IMR-90 (cell line): ENCODE results near the gene ZSWIM8. TPM values are rescaled to one million over a fixed set of nuclear protein-coding genes. Genes with fewer than 3 reads are reported as not detected.

Source experiments
- ATAC-seq: fragments of 200-7000 bp; cut with Tn5 transposase; 2 replicates; pipeline ENCODE4 v1.9.1; 2020; ENCODE audit warnings: low read depth, mild to moderate bottlenecking, moderate library complexity
- BruUV-seq: library from RNA; stranded (reverse); fragments of 400-500 nt; replicated peaks from 2 replicates; lab custom pipeline; 2021; lab: Mats Ljungman, UMichigan
- CTCF ChIA-PET: fragments of 300-600 bp; formaldehyde crosslinking; extraction: SDS; loops from one replicate; lab custom pipeline; 2021; ENCODE audit warnings: antibody characterized with exemption; lab: Yijun Ruan, JAX
- POLR2A ChIA-PET: fragments of 300-600 bp; sonication (Branson Sonifier 250); formaldehyde crosslinking; loops from one replicate; lab custom pipeline; 2022; ENCODE audit warnings: antibody characterized with exemption; ENCODE audit not compliant: unreplicated experiment; lab: Charles Lee
- DNase-seq: peaks from one replicate; pipeline ENCODE4 v3.0.0; 2013
- H2AFZ ChIP-seq: replicated peaks from 2 replicates; pipeline ENCODE3; 2013; ENCODE audit warnings: low read length, mild to moderate bottlenecking; ENCODE audit not compliant: poor library complexity
- H2AK5ac ChIP-seq: 2 replicates; pipeline ENCODE4 v1.6.1; 2013; ENCODE audit warnings: low read depth, low read length, inconsistent platforms
- H2AK9ac ChIP-seq: replicated peaks from 2 replicates; pipeline ENCODE3; 2013; ENCODE audit warnings: mild to moderate bottlenecking, low read depth, low read length, moderate library complexity; ENCODE audit not compliant: poor library complexity
- H2BK120ac ChIP-seq: 2 replicates; pipeline ENCODE4 v1.6.1; 2013; ENCODE audit warnings: low read depth, low read length, inconsistent platforms
- H2BK15ac ChIP-seq: 3 replicates; pipeline ENCODE4 v1.6.1; 2013; ENCODE audit warnings: low read depth, low read length, inconsistent platforms
- H2BK20ac ChIP-seq: 2 replicates; pipeline ENCODE4 v1.6.1; 2013; ENCODE audit warnings: low read depth, mild to moderate bottlenecking, inconsistent platforms, low read length, moderate library complexity
- H2BK5ac ChIP-seq: 2 replicates; pipeline ENCODE4 v1.6.1; 2013; ENCODE audit warnings: mild to moderate bottlenecking, low read depth, low read length, inconsistent platforms; ENCODE audit not compliant: poor library complexity, severe bottlenecking
- H3K14ac ChIP-seq: replicated peaks from 2 replicates; pipeline ENCODE4 v1.6.1; 2013; ENCODE audit warnings: low read depth, low read length, inconsistent platforms
- H3K18ac ChIP-seq: 2 replicates; pipeline ENCODE4 v1.6.1; 2013; ENCODE audit warnings: low read depth, low read length, control low read depth
- H3K23ac ChIP-seq: 2 replicates; pipeline ENCODE4 v1.6.1; 2013; ENCODE audit warnings: low read depth, low read length, inconsistent platforms
- H3K27ac ChIP-seq: 2 replicates; pipeline ENCODE4 v1.5.1; 2013; ENCODE audit warnings: mild to moderate bottlenecking, control low read depth, low read length; ENCODE audit not compliant: insufficient read depth
- H3K27me3 ChIP-seq: 2 replicates; pipeline ENCODE4 v1.6.1; 2013; ENCODE audit warnings: low read length; ENCODE audit not compliant: control insufficient read depth, insufficient read depth
- H3K36me3 ChIP-seq: 2 replicates; pipeline ENCODE4 v1.6.1; 2013; ENCODE audit warnings: low read length, mixed read lengths; ENCODE audit not compliant: control insufficient read depth, insufficient read depth
- H3K4ac ChIP-seq: 2 replicates; pipeline ENCODE4 v1.6.1; 2013; ENCODE audit warnings: low read depth, low read length, inconsistent platforms
- H3K4me1 ChIP-seq: 2 replicates; pipeline ENCODE4 v1.6.1; 2013; ENCODE audit warnings: low read length, mixed read lengths; ENCODE audit not compliant: control insufficient read depth, insufficient read depth
- H3K4me2 ChIP-seq: 2 replicates; pipeline ENCODE4 v1.6.1; 2013; ENCODE audit warnings: low read depth, mild to moderate bottlenecking, control low read depth, low read length, moderate library complexity
- H3K4me3 ChIP-seq: 2 replicates; pipeline ENCODE4 v1.5.1; 2013; ENCODE audit warnings: low read depth, mild to moderate bottlenecking, control low read depth, low read length, moderate library complexity; ENCODE audit not compliant: insufficient read depth
- H3K56ac ChIP-seq: 2 replicates; pipeline ENCODE4 v1.6.1; 2013; ENCODE audit warnings: low read length, inconsistent platforms; ENCODE audit not compliant: insufficient read depth; ENCODE audit errors: extremely low read depth
- H3K79me1 ChIP-seq, 2 experiments: 2 replicates each; pipeline ENCODE4 v1.6.1; 2013; ENCODE audit warnings: low read length in 2 of 2, inconsistent platforms in 1 of 2, low read depth in 1 of 2
- H3K9ac ChIP-seq: 2 replicates; pipeline ENCODE4 v1.6.1; 2013; ENCODE audit warnings: low read depth, low read length, control low read depth
- H3K9me1 ChIP-seq: 2 replicates; pipeline ENCODE4 v1.6.1; 2013; ENCODE audit warnings: low read length, inconsistent platforms; ENCODE audit not compliant: insufficient read depth
- H3K9me3 ChIP-seq: 2 replicates; pipeline ENCODE4 v1.6.1; 2013; ENCODE audit warnings: low read length; ENCODE audit not compliant: control insufficient read depth, insufficient read depth
- H4K20me1 ChIP-seq: 2 replicates; pipeline ENCODE4 v1.6.1; 2013; ENCODE audit warnings: low read length, inconsistent platforms; ENCODE audit not compliant: insufficient read depth
- H4K5ac ChIP-seq: 2 replicates; pipeline ENCODE4 v1.6.1; 2013; ENCODE audit warnings: mild to moderate bottlenecking, low read depth, low read length, control low read depth
- H4K8ac ChIP-seq, 2 experiments: 2 replicates each; pipeline ENCODE4 v1.6.1; 2013; ENCODE audit warnings: low read depth in 2 of 2, low read length in 2 of 2, control low read depth in 1 of 2, inconsistent platforms in 1 of 2
- H4K91ac ChIP-seq: 2 replicates; pipeline ENCODE4 v1.6.1; 2013; ENCODE audit warnings: low read depth, low read length, inconsistent platforms; ENCODE audit not compliant: insufficient read depth
- BHLHE40 ChIP-seq: fragments of 150-350 bp; IDR thresholded peaks from 2 replicates; pipeline ENCODE4 v1.6.1; 2016; ENCODE audit warnings: mild to moderate bottlenecking, low read depth, low read length
- CEBPB ChIP-seq: IDR thresholded peaks from 2 replicates; pipeline ENCODE4 v1.6.1; 2012; ENCODE audit warnings: low read depth, low read length, improper control_type of control experiment
- CHD1 ChIP-seq: IDR thresholded peaks from 2 replicates; pipeline ENCODE4 v1.6.1; 2012; ENCODE audit warnings: low read depth, low read length, improper control_type of control experiment
- MAFK ChIP-seq: IDR thresholded peaks from 2 replicates; pipeline ENCODE4 v1.6.1; 2012; ENCODE audit warnings: low read depth, low read length, improper control_type of control experiment
- MXI1 ChIP-seq: IDR thresholded peaks from 2 replicates; pipeline ENCODE4 v1.6.1; 2012; ENCODE audit warnings: low read depth, mild to moderate bottlenecking, low read length, moderate library complexity, borderline replicate concordance
- NFE2L2 ChIP-seq: fragments of 150-350 bp; IDR thresholded peaks from 2 replicates; pipeline ENCODE4 v1.6.1; 2016; ENCODE audit warnings: low read depth, mild to moderate bottlenecking, low read length
- POLR2A ChIP-seq: IDR thresholded peaks from 2 replicates; pipeline ENCODE4 v1.6.1; 2012; ENCODE audit warnings: mild to moderate bottlenecking, low read depth, low read length
- RCOR1 ChIP-seq: IDR thresholded peaks from 2 replicates; pipeline ENCODE4 v1.6.1; 2012; ENCODE audit warnings: mild to moderate bottlenecking, low read length, improper control_type of control experiment; ENCODE audit not compliant: insufficient replicate concordance
- RFX5 ChIP-seq: IDR thresholded peaks from 2 replicates; pipeline ENCODE4 v1.8.0; 2012; ENCODE audit warnings: low read depth, mild to moderate bottlenecking, low read length, moderate library complexity
- SMC3 ChIP-seq: fragments of 150-350 bp; IDR thresholded peaks from 2 replicates; pipeline ENCODE4 v1.6.1; 2016; ENCODE audit warnings: low read depth, mild to moderate bottlenecking, antibody characterized with exemption, low read length, moderate library complexity
- WGBS, 2 experiments: methylation state at CpG; one replicate each; pipeline versions ENCODE4 v1.1.5 to v1.1.7; 2013; ENCODE audit warnings: missing lambda C conversion rate in 2 of 2; ENCODE audit not compliant: insufficient read length in 1 of 2; ENCODE audit errors: extremely low coverage in 2 of 2; 5-methylcytosine and 5-hydroxymethylcytosine counted together
- dilution Hi-C: fragments of 300-500 bp; cut with HindIII; formaldehyde crosslinking; loops from one replicate; pipeline ENCODE4 v1.14.3; 2018; ENCODE audit warnings: low sequenced_read_pairs; ENCODE audit not compliant: unreplicated experiment
- in situ Hi-C: fragments of 300-500 bp; cut with MboI; formaldehyde crosslinking; loops from 3 replicates; pipeline ENCODE4 v1.14.3; 2019; ENCODE audit warnings: low sequenced_read_pairs, inconsistent platforms, mixed read lengths
- intact Hi-C: fragments of 100-400 bp; cut with micrococcal nuclease; formaldehyde crosslinking; loops from 2 replicates; pipeline ENCODE4 v1.10.0; 2022
- polyA plus RNA-seq, 3 experiments: library from polyadenylated mRNA; depleted of rRNA; stranded (reverse); fragments of >200 nt; gene quantifications; 2 replicates each; pipeline ENCODE4 v1.2.3, GENCODE V29; 2012; ENCODE audit warnings: low replicate concordance in 1 of 3
- total RNA-seq: library from RNA; depleted of rRNA; stranded (reverse); fragments of >200 nt; gene quantifications from 2 replicates; pipeline ENCODE4 v1.2.3, GENCODE V29; 2012
- TF ChIP-seq, protein P1 (sequence below): conservative IDR thresholded peaks from 2 replicates; pipeline ENCODE4 v1.5.1; 2012; ENCODE audit warnings: mild to moderate bottlenecking, low read depth, low read length, improper control_type of control experiment
- TF ChIP-seq, protein P2 (sequence below): fragments of 150-350 bp; IDR thresholded peaks from 2 replicates; pipeline ENCODE4 v1.6.1; 2016; ENCODE audit warnings: low read depth, mild to moderate bottlenecking, low read length, moderate library complexity, borderline replicate concordance
- TF ChIP-seq, protein P3 (sequence below): fragments of 150-350 bp; IDR thresholded peaks from 2 replicates; pipeline ENCODE4 v1.6.1; 2017; ENCODE audit warnings: mild to moderate bottlenecking, antibody characterized with exemption, low read length, low read depth

Gene ZSWIM8
- total and polyA plus RNA-seq, 2 of the 4 experiments (the other 2 are of a cell fraction) = 16.8 to 103 TPM

DNA sequence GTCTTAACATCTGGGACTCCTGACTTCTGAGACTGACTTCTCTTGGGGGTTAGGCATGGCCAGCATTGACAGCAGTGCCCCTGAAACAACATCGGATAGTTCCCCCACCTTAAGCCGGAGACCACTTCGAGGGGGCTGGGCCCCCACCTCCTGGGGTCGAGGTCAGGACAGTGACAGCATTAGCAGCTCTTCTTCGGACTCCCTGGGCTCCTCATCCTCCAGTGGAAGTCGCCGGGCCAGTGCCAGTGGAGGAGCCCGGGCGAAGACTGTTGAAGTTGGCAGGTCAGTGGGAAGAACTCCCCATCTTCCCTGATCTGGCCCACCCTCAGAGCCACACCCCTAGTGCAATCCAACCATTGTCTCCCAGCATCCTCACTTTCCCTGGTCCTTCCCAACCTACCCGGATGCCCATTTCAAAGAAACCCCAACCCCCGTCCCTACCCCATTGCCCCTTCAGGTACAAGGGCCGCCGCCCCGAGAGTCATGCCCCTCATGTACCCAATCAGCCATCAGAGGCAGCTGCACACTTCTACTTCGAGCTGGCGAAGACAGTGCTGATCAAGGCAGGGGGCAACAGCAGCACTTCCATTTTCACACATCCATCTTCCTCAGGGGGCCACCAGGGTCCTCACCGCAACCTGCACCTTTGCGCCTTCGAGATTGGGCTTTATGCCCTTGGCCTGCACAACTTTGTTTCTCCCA is 12.1 kb downstream of the ZSWIM8 start:
- no peaks in the 10 kb centered on the region for H3K27me3 ChIP-seq
- H3K4me2 ChIP-seq = no peak overlapping the region
- H2AK9ac ChIP-seq = no peak overlapping the region
- no peak overlapping the region for H3K4me3 ChIP-seq
- no peak overlapping the region for H2BK15ac ChIP-seq
- no peak overlapping the region for H2AFZ ChIP-seq
- ChIA-PET CTCF (no interaction called here), POLR2A (no interaction called here)
- no TSS peak for BruUV-seq
- H3K9me3 ChIP-seq = no peaks in the 10 kb centered on the region
- no peak overlapping the region for H2BK20ac ChIP-seq
- no peak overlapping the region for H3K4ac ChIP-seq
- ATAC-seq (no peak), DNase-seq (no peak)
- H3K9me1 ChIP-seq = 0 out of 2 replicates have a peak, but pooled peaks cover 7% of the 10 kb centered on the region
- no peak overlapping the region for H4K5ac ChIP-seq
- no peaks in the 10 kb centered on the region for H3K4me1 ChIP-seq
- H3K36me3 ChIP-seq = peaks cover 88% of the 10 kb centered on the region
- intact Hi-C loops (no loop called here), dilution Hi-C loops (no loop called here), in situ Hi-C loops (no loop called here)
- TF ChIP-seq, protein P1, sequence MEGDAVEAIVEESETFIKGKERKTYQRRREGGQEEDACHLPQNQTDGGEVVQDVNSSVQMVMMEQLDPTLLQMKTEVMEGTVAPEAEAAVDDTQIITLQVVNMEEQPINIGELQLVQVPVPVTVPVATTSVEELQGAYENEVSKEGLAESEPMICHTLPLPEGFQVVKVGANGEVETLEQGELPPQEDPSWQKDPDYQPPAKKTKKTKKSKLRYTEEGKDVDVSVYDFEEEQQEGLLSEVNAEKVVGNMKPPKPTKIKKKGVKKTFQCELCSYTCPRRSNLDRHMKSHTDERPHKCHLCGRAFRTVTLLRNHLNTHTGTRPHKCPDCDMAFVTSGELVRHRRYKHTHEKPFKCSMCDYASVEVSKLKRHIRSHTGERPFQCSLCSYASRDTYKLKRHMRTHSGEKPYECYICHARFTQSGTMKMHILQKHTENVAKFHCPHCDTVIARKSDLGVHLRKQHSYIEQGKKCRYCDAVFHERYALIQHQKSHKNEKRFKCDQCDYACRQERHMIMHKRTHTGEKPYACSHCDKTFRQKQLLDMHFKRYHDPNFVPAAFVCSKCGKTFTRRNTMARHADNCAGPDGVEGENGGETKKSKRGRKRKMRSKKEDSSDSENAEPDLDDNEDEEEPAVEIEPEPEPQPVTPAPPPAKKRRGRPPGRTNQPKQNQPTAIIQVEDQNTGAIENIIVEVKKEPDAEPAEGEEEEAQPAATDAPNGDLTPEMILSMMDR = no peak
- TF ChIP-seq BHLHE40 (no peak), CEBPB (no peak), POLR2A (no peak), NFE2L2 (no peak), MAFK (no peak), RFX5 (no peak), CHD1 (no peak), RCOR1 (no peak), MXI1 (no peak), SMC3 (no peak)
- TF ChIP-seq, protein P2, sequence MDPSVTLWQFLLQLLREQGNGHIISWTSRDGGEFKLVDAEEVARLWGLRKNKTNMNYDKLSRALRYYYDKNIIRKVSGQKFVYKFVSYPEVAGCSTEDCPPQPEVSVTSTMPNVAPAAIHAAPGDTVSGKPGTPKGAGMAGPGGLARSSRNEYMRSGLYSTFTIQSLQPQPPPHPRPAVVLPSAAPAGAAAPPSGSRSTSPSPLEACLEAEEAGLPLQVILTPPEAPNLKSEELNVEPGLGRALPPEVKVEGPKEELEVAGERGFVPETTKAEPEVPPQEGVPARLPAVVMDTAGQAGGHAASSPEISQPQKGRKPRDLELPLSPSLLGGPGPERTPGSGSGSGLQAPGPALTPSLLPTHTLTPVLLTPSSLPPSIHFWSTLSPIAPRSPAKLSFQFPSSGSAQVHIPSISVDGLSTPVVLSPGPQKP = no peak
- TF ChIP-seq, protein P3, sequence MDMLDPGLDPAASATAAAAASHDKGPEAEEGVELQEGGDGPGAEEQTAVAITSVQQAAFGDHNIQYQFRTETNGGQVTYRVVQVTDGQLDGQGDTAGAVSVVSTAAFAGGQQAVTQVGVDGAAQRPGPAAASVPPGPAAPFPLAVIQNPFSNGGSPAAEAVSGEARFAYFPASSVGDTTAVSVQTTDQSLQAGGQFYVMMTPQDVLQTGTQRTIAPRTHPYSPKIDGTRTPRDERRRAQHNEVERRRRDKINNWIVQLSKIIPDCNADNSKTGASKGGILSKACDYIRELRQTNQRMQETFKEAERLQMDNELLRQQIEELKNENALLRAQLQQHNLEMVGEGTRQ = no peak
- H3K27ac ChIP-seq = no peak overlapping the region
- H2AK5ac ChIP-seq = no peak overlapping the region
- H2BK120ac ChIP-seq = no peak overlapping the region
- WGBS, 2 experiments = 95% methylated on average over 13 of the region's 19 CpGs; no CpG with 5 or more reads in 1 of the 2 experiments
- H3K23ac ChIP-seq = no peak overlapping the region
- no peak overlapping the region for H3K18ac ChIP-seq
- no peak overlapping the region for H3K9ac ChIP-seq
- no peak overlapping the region for H4K8ac ChIP-seq
- H4K20me1 ChIP-seq = peaks cover 3% of the 10 kb centered on the region; the same call in 1 of the 2 replicates
- H2BK5ac ChIP-seq = no peak overlapping the region
- H3K56ac ChIP-seq = no peak overlapping the region
- H3K14ac ChIP-seq = no peak overlapping the region
- peaks cover 10 to 18% of the 10 kb centered on the region in 2 experiments; a peak in 3 of 4 replicates for H3K79me1 ChIP-seq
- H4K91ac ChIP-seq = no peak overlapping the region
